Stimulated activated CD8-positive, alpha-beta memory T cell treated with anti-CD3 and anti-CD28 coated beads, Interleukin-4, amount 100 ng/mL, for 4 hours (primary cell): ENCODE data around the gene TNS3.

Experiments
- DNase-seq, 2 donors: peaks; one replicate each; pipeline ENCODE4 v3.0.0-alpha.2; 2020; ENCODE audit warnings: low read depth in 2 of 2, low spot score in 1 of 2

TNS3 gene

DNA sequence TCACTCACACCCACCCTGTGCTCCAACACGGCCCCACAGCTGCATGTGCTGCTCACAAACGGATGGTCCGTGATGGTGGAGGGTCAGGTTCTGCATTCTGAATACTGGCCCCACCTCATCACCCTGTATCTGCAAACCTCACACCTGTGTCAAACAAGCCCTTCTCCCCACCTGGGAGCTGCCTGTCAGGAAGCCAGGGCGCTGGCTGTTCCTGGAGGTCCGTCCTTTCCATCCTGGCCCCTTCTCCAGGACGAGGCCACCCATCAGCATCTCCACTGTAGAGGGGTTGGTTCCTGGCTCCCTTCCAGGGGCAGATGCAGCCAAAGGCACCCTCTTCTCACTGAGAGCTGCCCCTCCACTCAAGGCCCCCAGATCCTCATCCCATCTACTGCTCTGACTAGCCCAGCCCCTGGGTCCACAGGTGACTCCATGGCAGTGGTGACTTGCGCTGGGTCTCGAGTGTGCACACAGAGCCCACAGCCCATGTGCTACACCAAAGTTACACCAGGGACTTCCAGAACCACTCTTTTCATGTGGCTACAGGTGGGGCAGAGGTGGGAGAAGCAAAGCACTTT, 229.4 kb downstream of the TNS3 start:
- DNase-seq, result no peak

DNA sequence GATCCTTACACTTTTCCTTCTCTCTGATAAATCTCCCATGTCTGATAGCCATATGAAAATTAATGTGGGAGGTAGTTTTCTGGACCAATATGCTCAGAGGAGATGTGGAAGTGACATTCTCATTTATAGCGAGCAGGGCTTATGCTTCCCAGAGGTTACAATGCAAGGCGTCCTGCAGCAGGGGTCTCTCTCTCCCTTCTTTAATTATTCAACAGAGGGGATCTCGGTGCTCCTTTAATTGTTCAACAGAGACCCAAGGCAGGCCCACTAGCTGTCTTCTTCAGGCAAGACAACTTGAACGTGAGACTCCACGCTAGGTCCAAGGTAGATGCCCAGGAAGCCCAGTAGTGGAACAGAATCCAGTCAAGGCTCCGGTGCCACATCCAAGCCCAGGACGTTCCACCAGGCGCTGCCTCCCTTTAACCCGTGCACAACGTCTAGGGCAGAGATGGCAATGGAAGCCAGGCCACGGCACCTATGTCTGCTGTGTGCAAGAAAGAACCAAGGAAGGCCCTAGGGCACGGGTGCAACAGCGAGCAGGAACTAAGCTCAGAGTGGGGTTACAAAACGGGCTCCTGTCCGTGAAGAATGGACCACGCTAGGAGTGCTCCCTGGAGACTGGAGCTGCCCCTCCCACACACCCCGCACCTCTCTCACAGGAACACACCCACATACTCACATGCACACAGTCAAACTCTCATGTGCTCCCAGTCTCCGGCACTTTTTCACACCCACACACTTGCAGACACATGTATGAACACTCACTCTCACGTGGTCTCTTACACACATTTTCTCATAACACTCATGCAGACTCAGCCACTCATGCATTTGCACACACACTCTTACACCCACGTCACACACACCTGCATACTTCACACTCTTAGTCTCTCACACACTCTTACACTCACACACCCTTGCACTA, 230.4 kb downstream of the TNS3 start:
- DNase-seq, result no peak

DNA sequence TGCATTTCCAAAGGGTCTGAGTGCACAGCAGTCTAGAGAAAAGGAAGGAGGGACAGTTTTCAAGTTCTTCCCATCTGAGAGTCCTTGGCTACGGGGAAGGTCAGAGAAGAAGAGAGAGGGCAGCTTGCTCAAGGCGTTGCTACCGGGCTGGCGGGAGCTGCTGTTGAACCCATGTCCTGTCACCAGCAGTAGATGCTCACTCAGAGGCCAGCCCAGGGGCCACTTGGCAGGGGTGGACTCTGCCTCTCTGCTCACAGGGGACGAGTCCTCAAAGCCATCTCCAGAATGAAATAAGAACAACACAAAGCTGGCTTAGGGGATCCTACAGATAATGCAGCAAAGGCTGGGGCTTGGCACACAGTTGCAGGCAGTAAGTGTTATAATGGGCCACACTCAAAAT, 231.5 kb downstream of the TNS3 start:
- DNase-seq, result no peak

DNA sequence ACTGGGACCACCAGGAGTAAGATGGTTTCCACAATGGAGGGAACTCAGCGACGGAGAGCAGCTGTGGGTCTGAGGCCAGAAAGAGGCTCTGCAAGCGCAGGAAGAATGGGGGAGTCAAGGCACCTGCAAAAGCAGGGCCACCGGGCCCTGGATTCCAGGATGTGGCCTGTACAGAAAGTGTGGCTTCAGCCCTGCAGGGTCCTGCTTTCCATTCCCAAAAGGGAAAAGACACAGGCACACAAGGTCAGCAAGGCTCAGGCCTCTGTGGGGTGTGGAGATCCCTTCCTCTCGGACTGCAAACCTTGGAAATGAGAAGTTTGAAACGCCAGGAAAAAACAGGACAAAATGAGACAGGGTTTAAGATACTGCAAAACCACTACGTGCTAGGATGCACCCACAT, 232.5 kb downstream of the TNS3 start:
- DNase-seq, result no peak

DNA sequence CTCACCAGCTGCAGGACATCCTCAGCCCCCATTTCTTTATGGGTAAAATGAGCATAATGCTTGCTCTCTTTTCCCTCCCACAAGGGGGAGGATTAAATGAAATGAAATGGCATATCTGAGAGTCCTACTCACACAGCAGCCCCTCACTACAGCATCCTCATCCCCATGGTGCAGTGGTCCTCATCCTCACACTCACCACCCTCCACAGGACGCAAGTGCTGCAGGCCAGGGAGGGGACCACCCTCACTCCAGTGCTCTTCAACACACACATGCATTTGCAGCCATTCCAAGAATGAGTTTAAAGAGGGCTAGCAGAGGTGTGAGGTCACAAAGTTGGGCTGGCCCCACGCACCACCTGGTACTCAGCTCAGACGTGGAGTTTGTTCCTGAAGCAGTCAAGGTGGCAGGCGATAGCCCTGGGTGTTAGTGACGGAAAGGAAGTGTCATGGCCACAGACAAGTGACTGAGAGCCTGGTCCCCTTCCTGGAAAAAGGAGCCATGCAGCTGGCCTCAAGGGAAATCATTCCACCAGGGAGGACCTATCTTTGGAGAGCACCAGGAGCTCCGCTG, 234.0 kb downstream of the TNS3 start:
- no peak for DNase-seq

DNA sequence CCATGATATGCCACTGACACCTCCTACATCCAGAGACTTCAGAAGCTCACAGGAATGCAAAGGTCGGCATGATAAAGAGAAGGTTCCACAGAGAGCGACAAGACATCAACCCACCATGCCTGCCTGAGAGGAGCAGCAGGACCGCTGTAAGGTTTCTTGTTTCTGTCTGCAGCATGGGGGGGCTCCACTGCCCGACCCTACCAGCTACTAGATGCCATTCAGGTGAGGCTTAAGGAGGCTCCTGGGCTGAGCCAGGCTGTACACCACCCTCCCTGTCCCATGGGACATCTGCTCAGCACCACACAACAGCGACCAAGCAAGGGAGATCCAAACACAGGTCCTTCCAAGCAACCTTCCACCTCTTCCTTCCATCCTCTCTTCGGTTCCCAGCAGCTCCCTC, 234.6 kb downstream of the TNS3 start:
- no peak for DNase-seq

DNA sequence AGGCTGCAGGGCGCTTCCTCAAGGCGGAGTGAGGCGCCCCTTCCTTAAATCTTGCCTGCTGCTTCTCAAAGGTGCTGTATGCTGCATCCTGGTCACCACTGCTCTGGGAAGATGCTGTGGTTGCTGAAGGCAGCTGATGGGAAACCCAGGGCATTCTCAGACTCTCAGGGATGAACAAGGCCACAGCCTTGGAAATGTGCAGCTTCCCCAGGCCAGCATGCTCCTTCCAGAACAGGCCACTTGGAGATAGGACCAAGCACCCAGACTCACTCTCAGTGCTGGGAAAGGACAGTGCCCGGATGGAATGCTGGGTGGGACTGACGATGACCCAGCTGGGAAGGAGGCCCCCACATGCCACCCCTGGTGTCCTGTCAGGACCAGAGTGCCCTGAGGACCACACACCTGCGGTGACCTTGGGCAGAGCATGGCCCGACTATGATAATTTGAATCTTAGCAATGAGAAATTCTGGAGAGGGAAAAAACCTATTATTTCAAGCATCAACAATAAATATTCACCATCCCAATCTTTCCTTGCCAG, 235.5 kb downstream of the TNS3 start:
- DNase-seq, result no peak

DNA sequence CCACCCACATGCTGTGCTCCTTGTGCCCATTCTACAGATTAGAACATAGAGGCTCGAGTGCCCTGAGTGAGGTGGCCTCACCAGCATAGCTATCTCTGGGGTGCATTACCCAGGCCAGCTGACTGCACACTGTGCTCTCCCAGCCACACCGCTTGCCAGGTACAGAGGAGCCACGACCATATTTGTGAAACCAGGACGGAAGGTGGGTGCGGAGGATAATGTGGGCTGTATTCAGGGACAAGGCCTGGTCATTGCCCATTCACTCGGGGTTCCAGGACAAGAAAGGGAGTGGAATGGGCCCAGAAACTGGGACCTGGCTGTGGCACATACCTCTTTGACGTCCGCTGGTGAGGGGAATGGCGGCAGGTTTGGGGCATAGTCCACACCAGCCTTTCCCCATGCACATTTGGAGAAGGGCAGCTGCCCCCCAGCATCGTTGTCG, 236.0 kb downstream of the TNS3 start:
- no peak for DNase-seq

DNA sequence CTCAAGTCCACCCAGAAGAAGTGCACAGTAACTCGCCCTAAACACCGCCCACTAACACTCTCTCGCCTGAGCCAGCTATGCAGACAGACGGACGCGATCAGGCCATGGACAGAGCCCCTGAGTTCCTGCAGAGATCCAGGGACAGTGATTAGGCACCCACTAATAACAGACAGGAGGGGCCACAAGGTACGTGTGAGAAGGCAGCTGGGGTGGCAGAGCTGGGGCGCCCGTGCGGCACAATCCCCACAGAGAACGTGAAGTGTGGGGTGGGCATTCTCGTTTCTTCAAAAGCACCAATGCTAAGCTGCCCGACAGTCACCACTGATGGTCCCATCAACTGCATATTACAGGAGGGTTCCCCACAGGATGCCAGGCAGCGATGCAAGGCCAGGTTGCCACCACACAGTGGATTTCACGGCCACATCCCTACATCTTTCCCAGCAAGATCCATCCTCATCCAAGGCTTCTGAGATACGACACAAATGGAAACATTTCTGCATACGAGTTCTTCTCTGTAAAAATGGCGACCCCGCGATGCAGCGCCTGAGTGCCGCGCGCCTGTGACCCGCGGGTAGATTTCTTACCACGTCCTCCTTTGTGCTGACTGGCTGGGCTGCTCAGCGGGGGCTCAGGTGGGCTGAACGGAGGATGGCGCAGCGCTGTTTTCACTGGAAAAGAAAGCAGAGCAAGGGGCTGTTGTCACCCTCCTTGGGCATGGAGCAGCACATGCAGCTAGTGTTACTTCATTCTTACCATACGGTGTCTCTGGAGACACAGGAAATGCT, 237.5 kb downstream of the TNS3 start:
- DNase-seq, result no peak

DNA sequence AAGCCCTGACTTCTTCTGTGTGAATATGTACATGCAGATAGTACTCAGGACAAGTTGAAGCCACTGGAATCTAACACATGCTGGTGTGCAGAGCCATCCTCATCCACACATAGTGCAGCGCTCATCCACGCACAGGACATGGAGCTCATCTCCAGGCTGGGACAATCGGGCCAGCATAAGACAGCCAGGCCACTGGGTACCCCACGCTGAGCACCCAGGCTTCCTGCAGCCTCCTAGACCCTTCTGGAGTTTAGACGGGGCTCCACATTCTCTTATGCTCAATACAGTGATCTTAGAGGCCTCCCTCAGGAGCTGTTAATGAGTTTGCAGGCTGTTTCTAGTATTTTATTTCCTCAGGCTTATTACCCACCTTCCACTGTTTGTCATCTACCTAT, 238.9 kb downstream of the TNS3 start:
- DNase-seq, result no peak

DNA sequence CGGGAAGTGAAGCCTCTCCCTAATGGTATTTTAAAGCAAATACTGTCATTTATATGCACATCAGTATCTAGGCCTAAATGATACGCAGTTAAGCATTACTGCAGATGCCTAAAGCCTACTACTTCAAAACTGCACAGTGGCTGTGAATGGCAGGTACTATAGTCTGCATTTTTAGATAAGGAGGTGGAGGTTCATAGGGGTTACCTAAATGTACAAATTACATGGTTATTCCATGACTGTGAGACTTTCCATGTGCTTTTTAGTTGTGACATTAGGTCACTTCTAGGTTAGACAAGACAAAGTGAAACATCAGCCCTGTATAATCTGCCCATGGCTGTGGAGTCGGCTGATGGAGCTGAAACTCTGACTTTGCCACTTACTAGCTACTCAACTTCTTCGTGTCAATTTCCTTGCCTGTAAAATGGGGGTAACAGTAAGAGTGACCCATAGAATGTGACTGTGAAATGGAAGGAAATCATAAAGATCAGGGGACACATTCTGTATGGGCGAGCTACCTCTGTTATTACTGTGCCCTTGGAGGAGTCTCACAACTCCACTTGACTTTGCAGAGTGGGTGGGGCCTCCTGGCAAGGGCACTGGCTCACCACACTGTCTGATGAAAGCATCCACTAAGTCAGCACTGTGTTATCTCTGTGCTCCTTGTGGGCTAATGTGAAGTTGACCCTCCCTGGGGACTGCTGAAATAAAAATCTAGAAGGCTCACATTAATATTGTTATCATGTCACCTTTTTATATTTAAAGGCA, 239.4 kb downstream of the TNS3 start:
- no peak for DNase-seq

DNA sequence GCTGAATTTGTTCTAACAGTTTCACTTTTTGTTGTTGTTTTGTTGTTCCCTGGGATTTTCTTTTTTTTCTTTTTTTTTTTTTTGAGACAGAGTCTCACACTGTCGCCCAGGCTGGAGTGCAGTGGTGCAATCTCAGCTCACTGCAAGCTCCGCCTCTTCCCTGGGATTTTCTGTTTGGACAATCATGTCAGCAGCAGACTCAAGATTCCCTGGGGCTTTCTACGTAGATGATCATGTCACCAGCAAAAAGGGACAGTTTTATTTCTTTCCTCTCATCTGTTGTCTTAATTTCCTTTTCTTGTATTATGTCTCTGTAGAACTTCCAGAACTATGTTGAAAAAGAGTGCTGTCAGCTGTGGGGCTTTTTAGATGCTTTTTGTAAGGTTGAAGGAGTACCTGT, 241.4 kb downstream of the TNS3 start:
- DNase-seq, result no peak

DNA sequence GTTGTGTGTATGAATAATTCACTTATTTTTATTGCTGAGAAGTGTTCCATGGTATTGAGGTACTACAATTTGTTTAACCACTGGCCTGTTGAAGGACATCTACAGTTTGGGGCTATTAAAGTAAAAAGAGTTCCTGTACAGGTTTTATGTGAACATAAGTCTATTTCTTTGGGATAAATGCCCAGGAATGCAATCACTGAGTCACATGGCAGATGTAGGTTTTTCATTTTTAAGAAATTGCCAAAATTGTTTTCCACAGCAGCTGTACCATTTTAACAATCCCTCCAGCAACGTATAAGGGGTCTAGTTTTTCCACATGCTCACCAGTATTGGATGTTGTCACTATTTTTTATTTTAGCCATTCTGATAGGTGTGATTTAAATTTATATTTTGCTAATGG, 243.9 kb downstream of the TNS3 start:
- no peak for DNase-seq

DNA sequence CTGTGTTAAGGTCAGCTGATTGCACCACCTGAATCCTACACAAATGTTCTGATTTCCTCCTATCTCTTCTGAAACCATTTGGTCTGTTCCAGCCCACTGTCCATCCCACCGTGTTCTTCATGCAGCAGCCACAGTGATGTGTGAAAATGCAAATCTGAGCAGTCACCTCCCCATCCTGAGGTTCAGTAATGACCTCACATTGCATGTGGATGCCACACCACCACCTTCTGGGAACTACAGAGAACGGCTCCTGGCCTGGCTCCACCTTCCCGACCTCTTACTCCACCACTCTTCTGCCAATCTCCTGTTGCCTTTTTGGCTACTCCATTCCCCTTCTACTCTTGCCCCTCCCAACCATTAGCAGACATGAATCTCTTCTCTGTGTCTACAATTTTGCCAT, 244.4 kb downstream of the TNS3 start:
- no peak for DNase-seq

DNA sequence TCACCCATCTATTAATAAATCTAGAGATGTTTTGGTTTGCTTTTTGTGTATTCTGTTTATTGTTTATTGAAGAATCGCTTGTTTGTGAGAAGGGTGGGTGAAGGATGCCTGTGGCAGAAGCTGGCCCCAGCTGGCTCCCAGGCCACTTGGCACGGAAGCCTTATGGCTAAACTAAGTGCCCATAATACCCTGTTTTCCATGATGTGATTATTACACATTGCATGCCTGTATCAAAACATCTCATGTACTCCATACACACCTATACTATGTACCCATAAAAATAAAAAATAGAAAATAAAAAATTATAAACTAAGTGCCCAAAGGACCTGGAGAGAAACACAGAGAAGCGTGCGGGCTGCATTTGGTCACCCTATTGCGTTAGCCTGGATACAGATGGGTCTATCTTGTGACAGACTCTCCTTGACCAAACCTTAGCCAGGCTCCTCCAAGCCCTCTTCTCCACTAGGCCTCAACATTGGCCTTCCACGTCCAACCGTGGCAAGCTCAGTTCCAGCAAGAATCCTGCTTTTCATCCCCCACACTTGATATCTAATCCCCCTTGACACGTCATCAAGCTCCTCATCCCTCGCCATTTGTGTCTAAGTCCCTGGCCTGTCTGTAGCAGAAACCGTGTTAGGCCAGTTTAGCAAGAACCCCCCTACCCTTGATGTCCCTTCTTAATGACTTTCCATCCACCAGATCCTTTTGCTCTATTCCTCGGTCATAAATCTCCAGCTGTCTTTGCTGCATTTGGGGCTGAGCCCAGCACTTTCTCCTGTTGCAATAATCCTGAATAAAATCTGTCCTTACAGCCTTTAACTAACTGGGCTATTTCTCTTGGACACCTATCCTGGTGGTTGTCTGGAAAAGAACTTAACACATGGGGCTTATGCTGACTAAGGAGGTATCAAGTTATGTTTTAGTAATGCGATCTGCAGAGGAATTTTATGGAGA, 245.2 kb downstream of the TNS3 start:
- no peak for DNase-seq

DNA sequence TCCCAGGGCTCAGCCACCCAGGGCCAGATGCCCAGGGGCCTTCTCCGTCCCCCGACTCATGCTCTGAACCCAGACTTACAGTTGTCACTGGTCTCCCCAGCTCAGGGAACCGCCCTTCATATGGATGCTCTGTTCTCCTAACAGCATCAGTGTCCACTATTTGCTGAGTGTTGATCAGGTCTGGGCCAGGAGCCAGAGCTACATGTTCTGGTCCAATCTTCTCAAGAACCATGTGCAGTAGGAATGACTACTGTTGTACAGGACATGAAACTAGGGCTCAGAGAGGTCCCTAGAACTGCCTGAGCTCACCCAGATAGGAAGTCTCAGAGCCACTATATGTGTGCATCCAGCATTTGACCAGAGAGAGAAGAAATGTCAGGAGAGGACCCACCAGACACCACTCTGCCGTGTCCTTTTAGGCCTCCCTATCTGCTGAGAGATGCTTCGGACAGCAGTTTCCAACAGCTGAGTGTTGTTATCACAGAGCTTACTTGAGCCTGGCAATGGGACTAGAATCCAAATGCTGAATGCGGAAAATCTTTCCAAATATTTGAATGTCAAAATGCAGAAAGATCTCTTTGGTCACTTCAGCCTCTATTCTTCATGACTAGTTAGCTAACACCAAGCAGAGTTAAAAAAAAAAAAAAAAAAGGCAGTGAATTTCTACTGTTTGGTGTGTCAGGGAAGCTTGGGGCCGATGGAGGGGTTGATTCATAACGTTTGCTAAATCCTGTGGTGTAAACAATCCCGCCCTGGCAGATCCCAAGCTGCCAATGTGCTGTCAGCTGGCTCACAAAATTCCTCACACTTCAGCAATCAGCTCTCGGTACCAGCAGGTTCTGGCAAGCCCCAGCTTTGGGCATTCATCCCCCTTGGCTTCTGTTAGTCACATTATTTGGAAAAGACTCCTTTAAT, 246.1 kb downstream of the TNS3 start:
- DNase-seq, result no peak

DNA sequence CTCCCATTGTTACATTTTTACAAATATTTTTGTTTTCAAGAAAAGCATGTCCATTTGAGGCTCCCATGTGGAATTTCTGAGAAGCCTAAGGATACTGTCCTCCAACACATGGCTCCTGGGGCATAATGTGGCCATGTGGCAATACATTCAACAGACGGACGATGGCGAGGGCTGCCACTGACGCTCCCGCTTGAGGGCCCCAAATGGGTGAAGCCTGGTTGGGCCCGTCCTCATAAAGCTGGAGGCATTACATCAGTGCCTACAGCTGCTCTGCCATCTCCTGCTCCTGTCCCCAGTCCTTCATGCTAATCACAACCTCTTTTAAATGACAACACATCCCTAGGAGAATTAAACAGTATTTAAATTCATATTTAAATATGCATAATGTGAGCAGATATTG, 246.8 kb downstream of the TNS3 start:
- DNase-seq, result no peak

DNA sequence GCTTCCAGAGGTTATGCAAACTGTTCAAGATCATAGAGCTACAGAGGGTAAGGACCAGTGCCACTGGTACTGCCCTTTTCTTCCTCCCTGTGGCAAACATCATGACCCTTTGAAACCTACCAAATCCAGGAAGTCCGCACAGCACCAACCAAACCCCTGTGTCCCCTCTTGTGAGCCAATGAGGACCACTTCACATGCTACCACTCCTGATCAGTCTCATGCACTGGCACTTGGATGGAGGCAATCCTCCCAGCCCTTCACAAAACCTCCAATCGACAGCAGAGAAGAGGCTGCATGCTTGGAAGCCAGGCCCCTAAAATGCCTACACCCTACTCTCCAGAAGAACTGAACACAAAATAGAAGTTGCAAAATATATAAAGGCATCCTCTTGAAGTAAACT, 248.0 kb downstream of the TNS3 start:
- DNase-seq, result no peak

DNA sequence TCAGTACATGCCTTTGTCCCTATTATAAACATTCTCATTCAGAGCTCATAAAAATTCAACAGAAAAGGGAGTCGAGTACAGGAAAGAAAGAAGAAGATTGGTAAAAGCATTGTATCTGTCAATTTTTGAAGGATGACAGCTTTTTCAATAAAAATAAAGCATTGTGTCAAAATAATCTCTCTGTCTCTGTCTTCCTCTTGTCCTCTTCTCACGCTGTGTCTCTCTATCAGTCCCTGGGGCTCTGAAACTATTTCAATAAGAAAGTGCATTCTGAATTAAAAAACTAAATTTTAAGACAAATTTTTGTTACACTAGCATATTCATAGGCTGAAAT, 248.4 kb downstream of the TNS3 start:
- no peak for DNase-seq
